Body of pancreas (tissue), 4 donors: ENCODE results near the gene CHRND. TPM values are rescaled to one million over a fixed set of nuclear protein-coding genes. Genes with fewer than 3 reads are reported as not detected.
A peak's percentile ranks its signal among the peaks of the same experiment; 100 is the strongest.

Experiments used
- ATAC-seq: fragments of 150-250 bp; one replicate; pipeline ENCODE4 v1.9.1; 2016
- DNase-seq, 4 donors: peaks; one replicate each; pipeline ENCODE4 v3.0.0-alpha.2; 2019
- H3K27ac ChIP-seq, 4 donors: fragments of 200-600 bp; sonication (generic); 1 replicate in 3 of 4; 2 replicates in 1 of 4; pipeline versions ENCODE4 v1.5.1 to v1.6.1; 2016 to 2019; ENCODE audit warnings: mild to moderate bottlenecking in 1 of 4, mixed read lengths in 1 of 4, moderate library complexity in 1 of 4
- H3K27me3 ChIP-seq, 2 donors: fragments of 200-600 bp; sonication (generic); one replicate each; pipeline ENCODE4 v1.6.0; 2016; ENCODE audit warnings: mild to moderate bottlenecking in 1 of 2
- H3K36me3 ChIP-seq, 2 donors: fragments of 200-600 bp; sonication (generic); replicated peaks in 1 of 2; 2 replicates each; pipeline ENCODE4 v1.5.1; 2016; ENCODE audit warnings: low read depth in 2 of 2; ENCODE audit not compliant: insufficient read depth in 1 of 2
- H3K4me1 ChIP-seq: fragments of 200-600 bp; sonication (generic); one replicate; pipeline ENCODE4 v1.6.0; 2016
- H3K4me3 ChIP-seq, 2 donors: fragments of 200-600 bp; sonication (generic); 1 replicate in 1 of 2; 2 replicates in 1 of 2; pipeline ENCODE4 v1.5.1; 2016 to 2019
- H3K9me3 ChIP-seq, 3 donors: fragments of 200-600 bp; sonication (generic); 1 replicate in 2 of 3; 2 replicates in 1 of 3; pipeline ENCODE4 v1.5.1; 2016
- CTCF ChIP-seq, 7 experiments: fragments of 450-650 bp in 4 of 7; fragments of 200-600 bp in 3 of 7; sonication (generic) in 3 of 7; IDR thresholded peaks; one replicate each; pipeline ENCODE4 v1.5.1; 2016 to 2019; ENCODE audit warnings: antibody characterized with exemption in 7 of 7
- POLR2A ChIP-seq, 3 donors: fragments of 450-650 bp; IDR thresholded peaks; one replicate each; pipeline ENCODE4 v1.6.1; 2016; ENCODE audit warnings: antibody characterized with exemption in 3 of 3, mild to moderate bottlenecking in 2 of 3
- WGBS, 2 donors: methylation state at CpG; one replicate each; pipeline ENCODE4 v1.1.5; 2017; 5-methylcytosine and 5-hydroxymethylcytosine counted together
- intact Hi-C: fragments of 100-400 bp; cut with DNase I; formaldehyde crosslinking; loops from one replicate; pipeline ENCODE4 v1.15.1; 2023
- total RNA-seq, 2 donors: library from RNA; depleted of rRNA; stranded (reverse); fragments of >200 nt; gene quantifications; one replicate each; pipeline ENCODE4 v1.1.0, GENCODE V29; 2016

The CHRND gene
- total RNA-seq, 2 donors from 2014 or later, result not detected

GRCh38 chr2:232543928-232544631 lies 18.1 kb downstream of the CHRND start:
- no peak for DNase-seq
- Histone ChIP-seq H3K9me3 (no peaks in the 10 kb centered on the region), H3K27ac (no peak overlapping the region), H3K27me3 (no peaks in the 10 kb centered on the region), H3K36me3 (no peaks in the 10 kb centered on the region), H3K4me3 (no peak overlapping the region), H3K4me1 (no peaks in the 10 kb centered on the region)
- ATAC-seq, result no peak
- 89 to 92% methylated on average over 13 to 14 of the region's 19 CpGs for WGBS, 2 donors
- TF ChIP-seq POLR2A (IDR thresholded peaks at IDR 0.05), result no peak
- intact Hi-C loops, result no loop called here

- H3K9me3 ChIP-seq, result no peaks in the 10 kb centered on the region
- DNase-seq (no peak), ATAC-seq (no peak)
- no peaks in the 10 kb centered on the region for H3K36me3 ChIP-seq
- TF ChIP-seq POLR2A (IDR thresholded peaks at IDR 0.05) (no peak), CTCF (IDR thresholded peaks at IDR 0.05) (no peak)
- H3K27me3 ChIP-seq, result no peaks in the 10 kb centered on the region
- H3K4me1 ChIP-seq, result peaks cover 5% of the 10 kb centered on the region
- no peak overlapping the region for H3K4me3 ChIP-seq
- no peak overlapping the region for H3K27ac ChIP-seq
- intact Hi-C loops, result no loop called here
- 90 to 98% methylated on average over 6 of the region's 6 CpGs for WGBS, 2 donors
Measured at GRCh38 chr2:232544674-232545073, 18.7 kb downstream of the CHRND start.

GRCh38 chr2:232545511-232546375 lies 19.8 kb downstream of the CHRND start:
- DNase-seq, result no peak
- no peaks in the 10 kb centered on the region for H3K27me3 ChIP-seq
- H3K4me3 ChIP-seq, result no peak overlapping the region
- intact Hi-C loops, result no loop called here
- H3K4me1 ChIP-seq, result peaks cover 7% of the 10 kb centered on the region
- TF ChIP-seq POLR2A (IDR thresholded peaks at IDR 0.05), result no peak
- TF ChIP-seq CTCF (IDR thresholded peaks at IDR 0.05), result no peak
- no peaks in the 10 kb centered on the region for H3K36me3 ChIP-seq
- no peak overlapping the region for H3K27ac ChIP-seq
- H3K9me3 ChIP-seq, result no peaks in the 10 kb centered on the region
- no peak for ATAC-seq
- 79 to 81% methylated on average over 17 of the region's 17 CpGs for WGBS, 2 donors

- 95 to 99% methylated on average over 6 of the region's 6 CpGs for WGBS, 2 donors
- no peak for TF ChIP-seq CTCF (IDR thresholded peaks at IDR 0.05)
- TF ChIP-seq POLR2A (IDR thresholded peaks at IDR 0.05), result no peak
Measured at GRCh38 chr2:232547991-232548390, 22.0 kb downstream of the CHRND start.

GRCh38 chr2:232549655-232550353 lies 23.8 kb downstream of the CHRND start:
- Histone ChIP-seq H3K27me3 (no peaks in the 10 kb centered on the region), H3K36me3 (no peaks in the 10 kb centered on the region), H3K4me1 (peaks cover 34% of the 10 kb centered on the region), H3K4me3 (peak overlapping the region; percentile 58 to 74), H3K27ac (peak overlapping the region; percentile 62 to 98 (median 91)), H3K9me3 (no peaks in the 10 kb centered on the region)
- TF ChIP-seq CTCF (IDR thresholded peaks at IDR 0.05) (no peak), POLR2A (IDR thresholded peaks at IDR 0.05) (no peak)
- ATAC-seq (no peak), DNase-seq (no peak)
- intact Hi-C loops, result no loop called here
- WGBS, 2 donors, result 27 to 30% methylated on average over 21 of the region's 21 CpGs

More at GRCh38 chr2:232547991-232548390, 22.0 kb downstream of the CHRND start:
- Histone ChIP-seq H3K27ac (no peak overlapping the region), H3K4me1 (peaks cover 26% of the 10 kb centered on the region), H3K4me3 (no peak overlapping the region), H3K27me3 (no peaks in the 10 kb centered on the region), H3K36me3 (no peaks in the 10 kb centered on the region), H3K9me3 (no peaks in the 10 kb centered on the region)
- intact Hi-C loops, result no loop called here
- ATAC-seq, result no peak
- no peak for DNase-seq
